ENCODE data around the gene KRT6A.
"Not testable (repeated sequence)": the region's sequence is repeated elsewhere in the genome, so short reads cannot be mapped to it uniquely, and the experiment has no call there.

KRT6A gene

GRCh38 chr12:52499806-52500560, 6.9 kb upstream of the KRT6A start:
- DNase-seq = no peak

DNA sequence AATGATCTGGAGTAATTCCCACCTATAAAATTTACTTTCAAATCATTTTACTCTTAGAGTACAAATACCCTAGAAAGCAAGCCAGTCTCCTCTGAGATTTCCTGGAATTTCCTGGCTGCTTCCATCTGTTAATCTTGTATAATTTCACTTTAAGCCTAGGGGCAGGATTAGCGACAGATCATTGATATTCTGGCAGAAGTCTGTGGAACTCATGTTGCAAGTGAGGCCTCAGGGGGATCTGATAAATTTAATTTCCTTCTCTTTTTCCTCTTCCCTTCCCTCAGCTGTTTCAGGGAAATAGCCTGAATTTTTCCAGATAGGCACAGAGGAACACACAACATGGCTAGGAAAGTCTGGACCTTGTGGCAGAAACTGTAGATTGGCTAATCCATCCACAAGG, 5.9 kb upstream of the KRT6A start:
- DNase-seq = no peak

DNA sequence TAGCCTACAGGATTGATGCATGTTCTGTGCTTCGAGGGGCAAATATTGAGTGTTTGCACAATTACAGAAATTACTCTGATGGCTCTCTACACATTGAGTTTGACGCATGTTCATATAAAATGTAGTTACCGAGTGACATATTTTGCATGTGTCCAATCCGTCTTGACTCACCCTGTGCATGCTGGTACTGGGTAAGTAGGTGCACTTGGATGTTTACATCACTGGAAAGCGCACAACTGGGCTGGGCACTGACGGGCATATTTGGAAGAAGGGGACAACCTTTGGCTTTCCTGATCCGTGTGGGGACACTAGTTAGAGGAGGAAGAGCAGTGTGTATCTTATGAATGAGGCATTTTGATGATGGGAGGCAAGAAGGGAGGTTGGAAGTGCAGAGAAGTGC, 4.9 kb upstream of the KRT6A start:
- DNase-seq = no peak

GRCh38 chr12:52496590-52497071, 3.6 kb upstream of the KRT6A start:
- no peak for DNase-seq

DNA sequence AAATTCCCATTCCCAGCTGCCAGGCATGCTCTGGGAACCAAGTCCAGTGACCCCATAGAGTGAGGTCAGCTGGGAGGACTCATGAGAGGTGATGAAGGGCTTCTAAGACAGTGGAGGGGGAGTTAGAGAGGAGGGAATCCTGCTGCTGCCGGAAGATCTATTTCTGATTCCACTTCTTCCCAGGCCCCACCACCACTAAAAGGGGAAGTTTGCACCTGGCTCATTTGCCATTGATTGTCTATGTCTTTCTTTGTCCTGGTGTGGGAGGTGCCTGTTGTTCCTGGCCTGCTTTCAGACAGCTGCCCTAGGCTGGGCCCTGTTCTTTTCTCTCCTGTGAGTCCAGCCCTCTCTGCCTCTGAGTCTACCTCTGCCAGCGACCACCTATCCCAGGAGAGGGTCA, 3.0 kb upstream of the KRT6A start:
- DNase-seq = no peak

DNA sequence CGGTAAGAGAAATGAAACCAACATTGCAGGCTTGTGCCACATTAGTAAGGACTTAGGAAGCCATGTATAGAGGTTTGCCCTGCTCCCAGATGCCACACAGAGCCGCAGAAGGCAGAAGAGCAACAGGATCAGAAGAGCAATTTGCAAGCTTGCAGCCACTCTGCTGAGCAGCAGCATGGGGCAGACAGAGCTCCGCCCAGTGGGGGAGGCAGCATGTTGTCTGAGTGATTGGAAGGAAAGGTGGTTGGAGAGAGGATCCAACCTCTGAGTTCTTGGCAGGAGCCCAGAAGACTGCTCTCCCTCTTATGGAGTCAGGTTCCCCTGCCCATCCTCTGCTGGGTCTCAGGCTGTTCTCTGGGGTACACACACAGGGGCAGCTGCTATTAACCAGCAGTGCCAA, 2.3 kb upstream of the KRT6A start:
- no peak for DNase-seq

GRCh38 chr12:52494518-52494917, 1.5 kb upstream of the KRT6A start:
- no peak for DNase-seq

DNA sequence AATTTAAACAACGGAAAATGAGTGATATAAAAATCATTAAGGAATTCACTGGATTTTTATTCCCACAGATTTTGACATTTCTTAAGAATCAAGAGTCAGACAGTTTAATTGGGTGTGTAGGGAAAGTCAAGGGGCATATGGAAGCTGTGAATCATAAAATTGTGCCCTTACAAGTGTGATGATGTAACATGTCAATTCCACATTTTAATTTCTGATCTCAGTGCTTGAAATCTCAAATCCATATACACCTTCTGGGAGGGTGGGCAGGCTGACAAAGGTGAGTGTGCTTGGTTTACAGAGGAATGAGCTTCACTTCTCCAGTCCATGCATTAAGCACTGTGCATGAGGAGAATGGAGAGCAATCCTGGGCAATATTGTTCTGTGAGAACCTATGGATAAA, 1.0 kb upstream of the KRT6A start:
- DNase-seq = no peak

GRCh38 chr12:52492405-52492804, 652 bp downstream of the KRT6A start:
- not testable (repeated sequence) for DNase-seq

DNA sequence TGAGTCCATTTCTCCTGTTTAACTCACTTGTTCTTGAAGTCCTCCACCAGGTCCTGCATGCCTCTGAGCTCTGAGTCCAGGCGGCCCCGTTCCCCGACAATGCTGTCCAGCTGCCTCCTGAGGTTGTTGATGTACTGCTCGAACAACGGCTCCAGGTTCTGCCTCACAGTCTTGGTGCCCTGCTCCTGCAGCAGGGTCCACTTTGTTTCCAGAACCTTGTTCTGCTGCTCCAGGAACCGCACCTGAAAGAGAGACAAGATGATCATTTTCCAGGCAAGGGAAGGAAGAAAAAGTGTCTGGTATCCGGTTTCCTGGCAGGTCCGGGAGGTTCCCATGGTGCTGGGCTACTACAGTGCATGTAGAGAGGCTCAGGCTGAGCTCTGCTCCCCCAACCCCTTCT, 1.6 kb downstream of the KRT6A start:
- not testable (repeated sequence) for DNase-seq

DNA sequence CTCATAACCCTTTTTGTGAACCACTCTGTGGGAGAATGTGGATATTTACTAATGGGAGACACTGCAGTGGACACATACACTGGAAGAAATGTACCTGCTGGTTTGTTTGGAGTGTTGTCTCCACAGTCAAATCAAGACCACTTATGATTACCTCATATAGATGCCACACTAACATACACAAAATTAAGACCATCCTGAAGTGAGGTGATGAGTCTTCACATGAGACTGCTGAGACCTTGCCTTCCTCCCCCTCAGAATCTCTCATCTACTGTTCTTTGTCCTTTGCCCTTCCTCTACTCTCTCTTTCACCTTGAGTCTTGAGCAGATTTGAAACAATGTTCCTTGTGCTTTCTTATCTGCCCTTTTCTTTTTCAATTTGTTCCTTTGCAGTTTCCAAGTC, 4.3 kb downstream of the KRT6A start:
- no peak for DNase-seq

- not testable (repeated sequence) for DNase-seq
These were observed 5.2 kb downstream of the KRT6A start for GRCh38 chr12:52487744-52488443.

- no peak for DNase-seq
These were observed 5.8 kb downstream of the KRT6A start for GRCh38 chr12:52487211-52487610.

GRCh38 chr12:52486166-52487105, 6.6 kb downstream of the KRT6A start:
- no peak for DNase-seq

GRCh38 chr12:52480073-52480472, 13.0 kb downstream of the KRT6A start:
- no peak for DNase-seq

- DNase-seq = no peak
These were observed 15.4 kb downstream of the KRT6A start for GRCh38 chr12:52477651-52478050.

DNA sequence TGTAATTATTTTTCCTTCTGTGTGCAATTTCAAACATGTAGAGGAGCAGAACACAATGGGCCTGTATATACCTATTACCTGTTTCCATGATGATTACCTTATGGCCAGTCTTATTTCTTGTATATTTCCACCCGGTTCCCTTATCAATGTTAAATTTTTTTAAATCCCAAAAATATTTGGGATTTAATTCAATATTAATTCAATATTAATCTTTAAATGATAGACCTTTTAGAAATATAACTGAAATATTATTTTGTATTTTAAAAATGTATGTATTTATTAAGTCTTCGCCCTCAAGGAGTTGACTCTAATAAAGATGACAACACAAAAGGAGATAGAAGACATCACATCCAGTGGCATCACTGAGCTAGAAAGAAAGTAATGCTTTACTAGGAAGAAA, 18.8 kb downstream of the KRT6A start:
- DNase-seq = no peak

DNA sequence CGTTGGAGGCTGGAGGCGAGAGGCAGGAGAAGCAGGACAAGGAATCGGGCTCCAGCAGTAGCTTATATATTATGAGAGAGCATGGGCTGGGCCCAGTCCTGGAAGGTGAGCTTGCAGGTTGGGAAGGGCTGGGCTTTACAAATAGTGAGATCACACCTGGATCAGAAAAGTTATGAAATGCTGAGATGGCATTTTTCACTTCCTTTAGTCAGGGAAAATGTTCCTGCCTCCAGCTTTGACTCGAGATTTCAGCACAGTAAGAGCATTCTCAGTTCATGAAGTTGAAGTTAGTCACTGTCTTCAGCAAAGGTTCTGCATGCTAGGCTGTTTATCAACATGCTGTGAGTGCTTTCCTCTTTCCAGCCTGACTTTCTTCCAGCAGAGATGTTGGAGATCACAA, 19.3 kb downstream of the KRT6A start, which contains the start of gene KRT6C:
Gene KRT6C, minus strand, starts transcription at position 38 of the 400 bp plus-strand sequence. CDS start 68 bp downstream, outside the sequence.
- no peak for DNase-seq

DNA sequence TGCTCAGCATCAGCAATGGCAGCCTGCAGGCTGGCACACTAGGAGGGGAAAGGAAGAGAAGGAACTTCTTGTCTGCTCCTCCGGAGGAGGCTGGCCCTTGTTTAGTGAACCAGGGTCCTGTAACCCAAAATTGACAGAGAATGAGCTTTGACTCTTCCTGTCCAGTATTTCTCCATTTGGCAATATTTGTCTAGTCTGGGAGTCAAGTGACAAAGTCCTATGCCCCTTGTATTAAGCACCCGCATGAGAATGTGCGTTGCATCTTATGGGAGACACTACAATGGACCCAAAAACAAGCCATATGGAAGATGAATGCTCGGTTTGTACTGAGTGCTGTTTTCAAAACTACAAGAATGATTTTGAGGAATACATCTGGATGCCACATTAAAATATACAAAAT, 23.2 kb downstream of the KRT6A start:
- DNase-seq = no peak

GRCh38 chr12:52464897-52465296, 28.2 kb downstream of the KRT6A start:
- DNase-seq = no peak

DNA sequence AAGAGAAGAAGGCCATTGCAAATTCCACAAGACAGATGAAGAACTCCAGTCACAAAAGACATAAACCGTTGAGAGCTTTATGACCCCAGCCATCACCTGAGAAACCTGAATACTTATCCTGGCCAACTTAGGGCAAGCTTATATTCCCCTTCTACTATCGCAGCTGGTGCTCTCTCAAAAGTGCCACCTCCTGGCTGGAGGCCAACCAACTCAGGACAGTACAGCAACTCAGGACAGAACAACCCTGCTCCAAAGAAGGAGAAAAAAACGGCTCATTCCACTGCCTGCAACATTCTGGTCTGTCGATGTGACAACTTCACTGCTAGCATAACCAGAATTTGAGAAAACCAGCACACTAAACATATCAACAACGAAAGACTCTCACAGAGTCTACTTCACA, 31.4 kb downstream of the KRT6A start:
- no peak for DNase-seq

DNA sequence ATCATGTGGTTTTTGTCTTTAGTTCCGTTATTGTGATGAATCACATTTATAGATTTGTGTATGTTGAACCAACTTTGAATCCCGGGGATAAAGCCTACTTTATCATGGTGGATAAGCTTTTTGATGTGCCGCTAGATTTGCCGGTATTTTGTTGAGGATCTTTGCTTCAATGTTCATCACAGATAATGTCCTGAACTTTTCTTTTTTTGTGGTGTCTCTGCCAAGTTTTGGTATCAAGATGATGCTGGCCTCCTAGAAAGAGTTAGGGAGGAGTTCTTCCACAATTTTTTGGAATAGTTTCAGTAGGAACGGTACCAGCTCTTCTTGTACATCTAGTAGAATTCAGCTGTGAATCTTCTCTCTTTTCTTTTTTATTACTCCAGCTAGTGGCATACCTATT, 34.2 kb downstream of the KRT6A start:
- no peak for DNase-seq

DNA sequence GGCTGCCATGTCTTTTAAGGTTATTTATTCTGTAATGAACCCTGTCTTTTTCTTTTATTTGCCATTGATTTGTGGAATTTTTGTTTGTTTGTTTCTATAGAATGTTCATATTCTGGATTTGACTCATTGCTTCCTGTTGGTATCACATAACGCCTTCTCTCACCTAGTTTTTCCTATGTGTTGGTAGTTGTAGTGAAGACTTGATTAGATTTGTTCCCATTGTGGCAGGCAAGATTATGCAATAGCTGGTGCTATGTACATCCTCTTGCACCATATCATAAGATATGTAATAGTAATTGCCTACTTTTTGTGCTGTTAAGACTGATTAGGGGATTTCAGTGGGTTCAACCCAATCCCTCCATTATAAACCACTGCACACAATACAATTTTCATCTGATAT, 37.2 kb downstream of the KRT6A start:
- no peak for DNase-seq
